Endothelial cell of umbilical vein (primary cell): ENCODE data around the gene CUL2. TPM values are rescaled to one million over a fixed set of nuclear protein-coding genes. Genes with fewer than 3 reads are reported as not detected.

Source experiments
- BruUV-seq: library from RNA; stranded (reverse); fragments of 400-500 nt; replicated peaks from 2 replicates; lab custom pipeline; 2021; lab: Mats Ljungman, UMichigan
- CTCF ChIA-PET: fragments of 300-600, 350-600 bp; sonication (Branson Sonifier 250); formaldehyde crosslinking; loops from one replicate; lab custom pipeline; 2021; ENCODE audit warnings: antibody characterized with exemption, inconsistent platforms; lab: Charles Lee
- POLR2A ChIA-PET: fragments of 300-600, 350-600 bp; sonication (Branson Sonifier 250); formaldehyde crosslinking; loops from one replicate; lab custom pipeline; 2021; ENCODE audit warnings: antibody characterized with exemption, inconsistent platforms; lab: Charles Lee
- DNase-seq: peaks from one replicate; pipeline ENCODE4 v3.0.0-alpha.2; 2011; ENCODE audit warnings: low read depth, low spot score
- FAIRE-seq: peaks from 2 replicates; lab custom pipeline; 2011; peaks lifted over from hg19 to GRCh38; lab: Jason Lieb, UNC
- H2AFZ ChIP-seq: 2 replicates; pipeline ENCODE4 v1.6.0; 2012; ENCODE audit warnings: low read depth, low read length, control low read depth, inconsistent platforms
- H3K27ac ChIP-seq: 2 replicates; pipeline ENCODE4 v1.5.1; 2011; ENCODE audit warnings: low read depth, mild to moderate bottlenecking, control low read depth, low read length, moderate library complexity; ENCODE audit not compliant: insufficient read depth
- H3K27me3 ChIP-seq, 2 experiments: 2 replicates each; pipeline versions ENCODE4 v1.6.0 to v1.6.1; 2011; ENCODE audit warnings: low read length in 2 of 2, mixed read lengths in 1 of 2; ENCODE audit not compliant: control insufficient read depth in 2 of 2, insufficient read depth in 2 of 2
- H3K36me3 ChIP-seq, 2 experiments: 2 replicates in 1 of 2; 3 replicates in 1 of 2; pipeline ENCODE4 v1.5.1; 2011; ENCODE audit warnings: low read length in 2 of 2, mild to moderate bottlenecking in 1 of 2, moderate library complexity in 1 of 2; ENCODE audit not compliant: control insufficient read depth in 2 of 2, insufficient read depth in 2 of 2; ENCODE audit errors: extremely low read depth in 1 of 2
- H3K4me1 ChIP-seq: 3 replicates; pipeline ENCODE4 v1.5.1; 2011; ENCODE audit warnings: mild to moderate bottlenecking, low read length; ENCODE audit not compliant: control insufficient read depth, insufficient read depth; ENCODE audit errors: extremely low read depth
- H3K4me2 ChIP-seq: 2 replicates; pipeline ENCODE4 v1.6.1; 2011; ENCODE audit warnings: low read length, control low read depth, mixed read lengths; ENCODE audit not compliant: insufficient read depth
- H3K4me3 ChIP-seq, 3 experiments: fragments of 200-600 bp in 1 of 3; sonication (generic), shearing (Covaris generic) in 1 of 3; replicated peaks in 1 of 3; 2 replicates each; pipeline ENCODE4 v1.5.1; 2011 to 2016; ENCODE audit warnings: control low read depth in 3 of 3, low read length in 3 of 3, mild to moderate bottlenecking in 2 of 3, inconsistent platforms in 1 of 3, low read depth in 1 of 3, moderate library complexity in 1 of 3; ENCODE audit not compliant: insufficient read depth in 1 of 3
- H3K79me2 ChIP-seq: 2 replicates; pipeline ENCODE4 v1.6.0; 2012; ENCODE audit warnings: low read length, inconsistent platforms; ENCODE audit not compliant: control insufficient read depth, insufficient read depth
- H3K9ac ChIP-seq: replicated peaks from 2 replicates; pipeline ENCODE3; 2011; ENCODE audit warnings: low read length, control low read depth; ENCODE audit not compliant: insufficient read depth; ENCODE audit errors: extremely low read depth
- H3K9me1 ChIP-seq: replicated peaks from 3 replicates; pipeline ENCODE4 v1.6.0; 2011; ENCODE audit warnings: mild to moderate bottlenecking, low read length; ENCODE audit not compliant: control insufficient read depth, insufficient read depth; ENCODE audit errors: extremely low read depth
- H3K9me3 ChIP-seq: replicated peaks from 2 replicates; pipeline ENCODE4 v1.5.1; 2012; ENCODE audit warnings: low read length, inconsistent platforms; ENCODE audit not compliant: control insufficient read depth, insufficient read depth
- H4K20me1 ChIP-seq: replicated peaks from 2 replicates; pipeline ENCODE3; 2011; ENCODE audit warnings: mild to moderate bottlenecking, low read length; ENCODE audit not compliant: control insufficient read depth, insufficient read depth; ENCODE audit errors: extremely low read depth
- CTCF ChIP-seq, 2 donors: IDR thresholded peaks; 1 replicate in 1 of 2; 2 replicates in 1 of 2; pipeline ENCODE4 v1.5.1; 2011; ENCODE audit warnings: low read length in 2 of 2, mild to moderate bottlenecking in 2 of 2, moderate library complexity in 2 of 2, control low read depth in 1 of 2, inconsistent platforms in 1 of 2, low read depth in 1 of 2; ENCODE audit not compliant: insufficient read depth in 1 of 2; ENCODE audit errors: extremely low read depth in 1 of 2
- FOS ChIP-seq: IDR thresholded peaks from 2 replicates; pipeline ENCODE4 v1.6.1; 2011; ENCODE audit warnings: mild to moderate bottlenecking, low read length, moderate library complexity, borderline replicate concordance; ENCODE audit not compliant: insufficient read depth
- GATA2 ChIP-seq: IDR thresholded peaks from 2 replicates; pipeline ENCODE4 v1.7.0; 2011; ENCODE audit warnings: low read depth, mild to moderate bottlenecking, moderate library complexity, mixed read lengths, low read length; ENCODE audit not compliant: insufficient read length, insufficient read depth
- JUN ChIP-seq: IDR thresholded peaks from 2 replicates; pipeline ENCODE4 v1.6.1; 2011; ENCODE audit warnings: borderline replicate concordance, low read depth; ENCODE audit not compliant: insufficient read length, insufficient read depth
- MAX ChIP-seq: IDR thresholded peaks from 2 replicates; pipeline ENCODE4 v1.6.1; 2011; ENCODE audit not compliant: insufficient read depth, insufficient read length
- MYC ChIP-seq: IDR thresholded peaks from one replicate; pipeline ENCODE4 v1.6.1; 2011; ENCODE audit warnings: mild to moderate bottlenecking, low read depth, low read length
- POLR2A ChIP-seq: IDR thresholded peaks from 2 replicates; pipeline ENCODE4 v1.6.1; 2012; ENCODE audit warnings: low read depth, mild to moderate bottlenecking, control low read depth, low read length
- POLR2AphosphoS5 ChIP-seq: IDR thresholded peaks from 2 replicates; pipeline ENCODE4 v1.6.1; 2012; ENCODE audit warnings: low read depth, mild to moderate bottlenecking, control low read depth, low read length, moderate library complexity; ENCODE audit not compliant: insufficient read depth
- dilution Hi-C: fragments of 300-500 bp; cut with MboI; formaldehyde crosslinking; loops from one replicate; pipeline ENCODE4 v1.15.0; 2019; ENCODE audit warnings: low sequenced_read_pairs; ENCODE audit not compliant: extremely low pct_ligation_motif_present
- intact Hi-C: fragments of 100-400 bp; cut with micrococcal nuclease; formaldehyde crosslinking; loops from one replicate; pipeline ENCODE4 v1.10.0; 2022
- polyA plus RNA-seq, 4 experiments: library from polyadenylated mRNA; depleted of rRNA in 3 of 4; stranded (reverse) in 3 of 4; unstranded in 1 of 4; fragments of >200 nt; gene quantifications; 2 replicates each; pipeline versions ENCODE4 v1.2.1 to v1.2.3, GENCODE V29; 2011 to 2012; ENCODE audit warnings: missing spikeins in 1 of 4
- total RNA-seq: library from RNA; stranded (reverse); gene quantifications from 2 replicates; pipeline ENCODE4 v1.2.3, GENCODE V29; 2021

Gene CUL2
- total and polyA plus RNA-seq, 2 donors (not counting 3 experiments of a cell fraction or from before 2014, with no cell fraction given) = 11.6 to 45.3 TPM

- H3K4me3 ChIP-seq = no peak overlapping the region
- H3K36me3 ChIP-seq = peaks cover 0 to 8% of the 10 kb centered on the region in 2 experiments
- no peaks in the 10 kb centered on the region for H3K9me3 ChIP-seq
- H3K9me1 ChIP-seq = no peaks in the 10 kb centered on the region
- H3K9ac ChIP-seq = no peak overlapping the region
- no peaks in the 10 kb centered on the region for H3K27me3 ChIP-seq
- no TSS peak for BruUV-seq
- no peaks in the 10 kb centered on the region for H3K79me2 ChIP-seq
- POLR2A ChIA-PET = no interaction called here
- no peak overlapping the region for H2AFZ ChIP-seq
- intact Hi-C loops = no loop called here
- no peaks in the 10 kb centered on the region for H4K20me1 ChIP-seq
- TF ChIP-seq POLR2AphosphoS5 = no peak
- TF ChIP-seq MAX = no peak
- TF ChIP-seq GATA2 = no peak
- TF ChIP-seq JUN = no peak
- no peak for TF ChIP-seq POLR2A
- TF ChIP-seq FOS = no peak
- TF ChIP-seq MYC = no peak
- TF ChIP-seq CTCF (IDR thresholded peaks at IDR 0.05; ENCODE audit: extremely low read depth in 1 of 2, insufficient read depth in 1 of 2, low read depth in 1 of 2, low read length in 2 of 2) = no peak
- CTCF ChIA-PET = no interaction called here
- no peak overlapping the region for H3K27ac ChIP-seq
- FAIRE-seq (no peak), DNase-seq (no peak)
- dilution Hi-C loops = no loop called here
- H3K4me2 ChIP-seq = no peak overlapping the region
- H3K4me1 ChIP-seq = no peaks in the 10 kb centered on the region
Measured at GRCh38 chr10:35020481-35020880, 69.7 kb downstream of the CUL2 start.
